K562 (cell line): ENCODE measurements around the gene LRFN4. TPM values are rescaled to one million over a fixed set of nuclear protein-coding genes. Genes with fewer than 3 reads are reported as not detected.

Source experiments
- ATAC-seq: fragments of 200-7000 bp; cut with Tn5 transposase; 3 replicates; pipeline ENCODE4 v1.9.1; 2020; ENCODE audit warnings: moderate library complexity
- BruUV-seq: library from RNA; stranded (reverse); fragments of 400-500 nt; replicated peaks from 2 replicates; lab custom pipeline; 2021; lab: Mats Ljungman, UMichigan
- CTCF ChIA-PET: fragments of 300-600 bp; formaldehyde crosslinking; extraction: SDS; loops from one replicate; lab custom pipeline; 2021; ENCODE audit warnings: low intra/inter-chr PET ratio; lab: Yijun Ruan, JAX
- POLR2A ChIA-PET: fragments of 300-600, 350-650 bp; sonication (Branson Sonifier 250); formaldehyde crosslinking; extraction: SDS; loops from one replicate; lab custom pipeline; 2021; ENCODE audit warnings: antibody characterized with exemption, inconsistent platforms; lab: Yijun Ruan, JAX
- DNase-seq, 4 experiments: peaks; one replicate each; pipeline versions ENCODE4 v3.0.0 to v3.0.0-alpha.2; 2011 to 2018; ENCODE audit warnings: low spot score in 3 of 4, mixed read lengths in 3 of 4; ENCODE audit errors: extremely low read depth in 1 of 4
- FAIRE-seq: peaks from 2 replicates; lab custom pipeline; 2011; peaks lifted over from hg19 to GRCh38; lab: Jason Lieb, UNC
- H2AFZ ChIP-seq: 2 replicates; pipeline ENCODE4 v1.6.0; 2011; ENCODE audit warnings: low read depth, low read length, control low read depth, inconsistent platforms
- H3K27ac ChIP-seq: fragments of 200-600 bp; 3 replicates; pipeline ENCODE4 v1.8.0; 2011; ENCODE audit warnings: low read depth, mild to moderate bottlenecking, control low read depth, inconsistent platforms, low read length, moderate library complexity, mixed read lengths; ENCODE audit errors: extremely low read depth
- H3K27me3 ChIP-seq, 2 experiments: fragments of 300-600 bp in 1 of 2; 2 replicates in 1 of 2; 3 replicates in 1 of 2; pipeline versions ENCODE4 v1.6.0 to v1.8.0; 2011; ENCODE audit warnings: inconsistent platforms in 2 of 2, low read length in 2 of 2, mild to moderate bottlenecking in 1 of 2, mixed read lengths in 1 of 2, moderate library complexity in 1 of 2; ENCODE audit not compliant: control insufficient read depth in 2 of 2, insufficient read depth in 2 of 2
- H3K36me3 ChIP-seq: fragments of 300-600 bp; 3 replicates; pipeline ENCODE4 v1.8.0; 2011; ENCODE audit warnings: mild to moderate bottlenecking, low read length, inconsistent platforms; ENCODE audit not compliant: control insufficient read depth, insufficient read depth
- H3K4me1 ChIP-seq, 2 experiments: fragments of 200-600 bp in 1 of 2; replicated peaks in 1 of 2; 2 replicates in 1 of 2; 3 replicates in 1 of 2; pipeline versions ENCODE4 v1.5.1 to v1.8.0; 2011; ENCODE audit warnings: inconsistent platforms in 2 of 2, low read length in 2 of 2, mild to moderate bottlenecking in 1 of 2, mixed read lengths in 1 of 2, moderate library complexity in 1 of 2; ENCODE audit not compliant: control insufficient read depth in 2 of 2, insufficient read depth in 2 of 2
- H3K4me2 ChIP-seq: 2 replicates; pipeline ENCODE4 v1.6.1; 2011; ENCODE audit warnings: low read length, control low read depth, inconsistent platforms, mixed read lengths; ENCODE audit not compliant: insufficient read depth
- H3K4me3 ChIP-seq: fragments of 200-600 bp; sonication (generic), shearing (Covaris generic); 2 replicates; pipeline ENCODE4 v1.5.1; 2016; ENCODE audit warnings: control low read depth, inconsistent platforms
- H3K79me2 ChIP-seq: fragments of 200-600 bp; 3 replicates; pipeline ENCODE4 v1.8.0; 2011; ENCODE audit warnings: low read length, inconsistent platforms; ENCODE audit not compliant: control insufficient read depth, insufficient read depth
- H3K9ac ChIP-seq, 2 experiments: 2 replicates each; pipeline versions ENCODE4 v1.6.0 to v1.6.1; 2011; ENCODE audit warnings: low read depth in 2 of 2, low read length in 2 of 2, control low read depth in 1 of 2, inconsistent platforms in 1 of 2, mild to moderate bottlenecking in 1 of 2, mixed read lengths in 1 of 2; ENCODE audit not compliant: insufficient read depth in 1 of 2
- H3K9me1 ChIP-seq: one replicate; pipeline ENCODE4 v1.6.0; 2011; ENCODE audit warnings: inconsistent platforms, mild to moderate bottlenecking, low read length, moderate library complexity; ENCODE audit not compliant: control insufficient read depth, insufficient read depth
- H3K9me3 ChIP-seq: replicated peaks from 2 replicates; pipeline ENCODE4 v1.5.1; 2011; ENCODE audit warnings: low read depth, low read length, inconsistent platforms; ENCODE audit not compliant: control insufficient read depth, insufficient read depth
- H4K20me1 ChIP-seq: replicated peaks from 2 replicates; pipeline ENCODE4 v1.6.1; 2011; ENCODE audit warnings: low read length, inconsistent platforms, mixed read lengths; ENCODE audit not compliant: control insufficient read depth, insufficient read depth
- POLR2B ChIP-seq: fragments of 450-650 bp; IDR thresholded peaks from 2 replicates; pipeline ENCODE4 v1.6.1; 2018; ENCODE audit warnings: low read depth; ENCODE audit not compliant: partially characterized antibody
- RNF2 ChIP-seq: sonication (generic); IDR thresholded peaks from 2 replicates; pipeline ENCODE4 v1.6.1; 2016
- SFPQ ChIP-seq: fragments of 200-400 bp; formaldehyde crosslinking; IDR thresholded peaks from 2 replicates; pipeline ENCODE4 v1.6.1; 2017; ENCODE audit warnings: mild to moderate bottlenecking, low read depth, low read length, moderate library complexity
- ZNF384 ChIP-seq: IDR thresholded peaks from 2 replicates; pipeline ENCODE4 v1.6.1; 2012; ENCODE audit warnings: low read depth, low read length, improper control_type of control experiment
- WGBS: fragments of 100-300 bp; shearing (Covaris generic); methylation state at CpG from one replicate; pipeline ENCODE4 v1.1.6; 2016; ENCODE audit warnings: low coverage, mixed read lengths; ENCODE audit not compliant: insufficient coverage; ENCODE audit errors: missing lambda C conversion rate; 5-methylcytosine and 5-hydroxymethylcytosine counted together
- in situ Hi-C: fragments of 300-500 bp; cut with MboI; formaldehyde crosslinking; loops from 4 replicates; pipeline ENCODE4 v1.15.0; 2018; ENCODE audit warnings: inconsistent platforms, mixed read lengths
- intact Hi-C: fragments of 100-400 bp; cut with micrococcal nuclease; formaldehyde crosslinking; loops from 2 replicates; pipeline ENCODE4 v1.14.2; 2022
- polyA plus RNA-seq, 8 experiments: library from polyadenylated mRNA; depleted of rRNA in 4 of 8; stranded (reverse) in 5 of 8; unstranded in 3 of 8; fragments of >200 nt; fragmentation: Nextera tagmentation in 2 of 8; fragmentation: Illumina TruSeq in 1 of 8; extraction: Ambion mirVana in 2 of 8; extraction: Trizol in 1 of 8; gene quantifications; 2 replicates each; pipeline versions ENCODE4 v1.2.1 to v1.2.3, GENCODE V29; 2011 to 2014; ENCODE audit warnings: inconsistent platforms in 1 of 8, missing spikeins in 1 of 8
- total RNA-seq, 7 experiments: library from RNA; depleted of rRNA in 6 of 7; stranded (reverse); fragments of >200 nt in 6 of 7; fragmentation: Illumina TruSeq in 2 of 7; extraction: Trizol in 2 of 7; gene quantifications; 2 replicates each; pipeline versions ENCODE4 v1.2.1 to v1.2.3, GENCODE V29; 2011 to 2021; ENCODE audit warnings: low replicate concordance in 1 of 7

The LRFN4 gene
- total and polyA plus RNA-seq, 9 of the 15 experiments (the other 6 are each of a cell fraction or from before 2014, with no cell fraction given): 0.10 to 60.1 (median 6.7) TPM

GRCh38 chr11:66884443-66884842 lies 27.6 kb downstream of the LRFN4 start (continued):
- TF ChIP-seq SFPQ: no peak

- peaks cover 28 to 49% of the 10 kb centered on the region in 2 experiments; a peak in 4 of 5 replicates for H3K4me1 ChIP-seq
- ChIA-PET CTCF (interaction anchor here (0.6 to 0.9 kb wide), 2 partner anchors 145 to 192 kb away, joined by 3 to 6 read pairs; no protein-coding TSS in a partner anchor), POLR2A (no interaction called here)
- FAIRE-seq (no peak), ATAC-seq (no peak), DNase-seq (no peak)
- no peak overlapping the region for H3K27ac ChIP-seq
- no peaks in the 10 kb centered on the region for H3K27me3 ChIP-seq
- no peaks in the 10 kb centered on the region for H3K9me1 ChIP-seq
- no TSS peak for BruUV-seq
- H3K9me3 ChIP-seq: no peaks in the 10 kb centered on the region
- H2AFZ ChIP-seq: peak overlapping the region; percentile 71; the same call in 1 of the 2 replicates
- H3K4me3 ChIP-seq: no peak overlapping the region
- no peaks in the 10 kb centered on the region for H4K20me1 ChIP-seq
- peak overlapping the region in 1 of 2 experiments; percentile 41; a peak in 1 of 4 replicates for H3K9ac ChIP-seq
- WGBS: 95% methylated on average over 4 of the region's 4 CpGs
- no peaks in the 10 kb centered on the region for H3K79me2 ChIP-seq
- in situ Hi-C loops (no loop called here), intact Hi-C loops (no loop called here)
- peak; percentile 42; the same call in 1 of the 2 replicates for TF ChIP-seq ZNF384
- no peak for TF ChIP-seq POLR2B
- no peak for TF ChIP-seq RNF2
- H3K36me3 ChIP-seq: 0 out of 3 replicates have a peak, but pooled peaks cover 4% of the 10 kb centered on the region
- no peak overlapping the region for H3K4me2 ChIP-seq
Measured at GRCh38 chr11:66885469-66885868, 28.6 kb downstream of the LRFN4 start.
